MCF 10A (cell line): Measurements from ENCODE around the gene ABHD16A. TPM values are rescaled to one million over a fixed set of nuclear protein-coding genes. Genes with fewer than 3 reads are reported as not detected.
A peak's percentile ranks its signal among the peaks of the same experiment; 100 is the strongest.

Experiments
- BruUV-seq: library from RNA; stranded (reverse); fragments of 400-500 nt; replicated peaks from 2 replicates; lab custom pipeline; 2021; lab: Mats Ljungman, UMichigan
- CTCF ChIA-PET: fragments of 300-600 bp; sonication (Branson Sonifier 250); formaldehyde crosslinking; extraction: SDS; loops from one replicate; lab custom pipeline; 2021; ENCODE audit warnings: antibody characterized with exemption, inconsistent platforms; lab: Yijun Ruan, JAX
- POLR2A ChIA-PET: fragments of 300-600, 350-650 bp; sonication (Branson Sonifier 250); formaldehyde crosslinking; extraction: SDS; loops from one replicate; lab custom pipeline; 2020; ENCODE audit warnings: antibody characterized with exemption, inconsistent platforms; lab: Yijun Ruan, JAX
- DNase-seq: peaks from one replicate; pipeline ENCODE4 v3.0.0-alpha.2; 2018; ENCODE audit not compliant: unreplicated experiment
- H3K27ac Mint-ChIP-seq: one replicate; pipeline ENCODE4 v1.8.0; 2022; ENCODE audit warnings: mild to moderate bottlenecking, low read depth, mixed read lengths; ENCODE audit not compliant: unreplicated experiment
- H3K27me3 Mint-ChIP-seq: one replicate; pipeline ENCODE4 v1.8.0; 2022; ENCODE audit warnings: mixed read lengths; ENCODE audit not compliant: insufficient read depth, unreplicated experiment
- H3K36me3 Mint-ChIP-seq: one replicate; pipeline ENCODE4 v1.8.0; 2022; ENCODE audit warnings: mild to moderate bottlenecking, moderate library complexity, mixed read lengths; ENCODE audit not compliant: insufficient read depth, unreplicated experiment
- H3K4me1 Mint-ChIP-seq: one replicate; pipeline ENCODE4 v1.8.0; 2022; ENCODE audit warnings: mixed read lengths; ENCODE audit not compliant: insufficient read depth, unreplicated experiment
- H3K4me3 Mint-ChIP-seq: one replicate; pipeline ENCODE4 v1.8.0; 2022; ENCODE audit warnings: mild to moderate bottlenecking, moderate library complexity, mixed read lengths; ENCODE audit not compliant: unreplicated experiment
- H3K9me3 Mint-ChIP-seq: one replicate; pipeline ENCODE4 v1.8.0; 2022; ENCODE audit warnings: mixed read lengths; ENCODE audit not compliant: unreplicated experiment
- intact Hi-C: fragments of 100-400 bp; cut with micrococcal nuclease; formaldehyde crosslinking; loops from 2 replicates; pipeline ENCODE4 v1.14.1; 2022
- total RNA-seq: library from RNA; stranded (reverse); gene quantifications from 2 replicates; pipeline ENCODE4 v1.2.3, GENCODE V29; 2022
- TF ChIP-seq, protein P1 (sequence below): fragments of 200-600 bp; IDR thresholded peaks from one replicate; pipeline ENCODE4 v1.8.0; 2022; ENCODE audit warnings: antibody characterized with exemption, mild to moderate bottlenecking; ENCODE audit not compliant: unreplicated experiment

Gene ABHD16A
- total RNA-seq, 1 experiment from 2014 or later = 32.1 TPM

DNA sequence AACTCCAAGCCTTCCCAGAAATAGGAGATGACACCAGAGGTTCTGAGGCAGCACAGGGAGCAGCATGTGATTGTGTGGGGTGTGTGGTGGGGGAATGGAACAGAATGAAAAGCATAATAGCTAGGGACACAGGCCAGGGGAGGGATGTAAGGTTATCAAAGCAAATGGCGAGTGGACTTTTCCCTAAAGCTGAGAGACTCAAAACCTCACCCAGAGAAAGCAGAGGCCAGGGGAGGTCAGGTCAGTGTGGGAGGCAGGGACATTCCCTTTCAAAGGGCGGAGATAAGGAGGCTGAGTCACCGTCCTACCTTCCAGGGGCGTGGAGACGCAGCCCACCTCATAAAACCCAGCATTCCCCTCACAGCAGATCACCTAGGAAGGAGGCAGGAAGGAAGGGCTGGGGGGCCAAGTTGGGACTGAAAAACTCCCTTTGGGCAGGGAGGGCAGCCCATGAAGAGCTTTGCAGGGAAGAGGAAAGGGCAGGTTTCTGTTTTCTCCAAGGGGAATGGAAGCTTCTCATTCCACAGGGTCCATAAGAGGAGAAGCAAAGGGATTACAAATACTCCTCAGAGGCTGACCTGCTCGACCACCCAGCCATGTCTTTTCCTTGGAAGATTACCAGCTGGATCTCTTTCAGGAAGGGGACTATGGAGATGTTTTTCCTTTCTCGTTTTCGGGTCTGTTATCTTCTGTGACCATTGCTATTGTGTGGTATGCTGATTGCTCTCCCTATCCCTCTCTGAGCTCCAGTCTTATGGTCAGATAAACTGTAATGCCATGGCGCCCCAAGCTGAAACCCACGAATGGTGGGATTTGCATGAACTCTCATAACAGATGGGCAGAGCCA is 12.7 kb downstream of the ABHD16A start:
- no peaks in the 10 kb centered on the region for H3K27me3 Mint-ChIP-seq
- peaks cover 57% of the 10 kb centered on the region for H3K36me3 Mint-ChIP-seq
- H3K4me3 Mint-ChIP-seq = no peak overlapping the region
- no TSS peak for BruUV-seq
- peak overlapping the region; percentile 33 for H3K27ac Mint-ChIP-seq
- H3K9me3 Mint-ChIP-seq = no peaks in the 10 kb centered on the region
- intact Hi-C loops = no loop called here
- no peak for DNase-seq
- POLR2A ChIA-PET = interaction anchor here (0.6 to 3.4 kb wide), 5 partner anchors 9 to 1008 kb away, joined by 3 to 19 read pairs (median 4); partner anchors contain the start of genes ABHD16A and LY6G5C
- H3K4me1 Mint-ChIP-seq = peaks cover 6% of the 10 kb centered on the region
- TF ChIP-seq, protein P1, sequence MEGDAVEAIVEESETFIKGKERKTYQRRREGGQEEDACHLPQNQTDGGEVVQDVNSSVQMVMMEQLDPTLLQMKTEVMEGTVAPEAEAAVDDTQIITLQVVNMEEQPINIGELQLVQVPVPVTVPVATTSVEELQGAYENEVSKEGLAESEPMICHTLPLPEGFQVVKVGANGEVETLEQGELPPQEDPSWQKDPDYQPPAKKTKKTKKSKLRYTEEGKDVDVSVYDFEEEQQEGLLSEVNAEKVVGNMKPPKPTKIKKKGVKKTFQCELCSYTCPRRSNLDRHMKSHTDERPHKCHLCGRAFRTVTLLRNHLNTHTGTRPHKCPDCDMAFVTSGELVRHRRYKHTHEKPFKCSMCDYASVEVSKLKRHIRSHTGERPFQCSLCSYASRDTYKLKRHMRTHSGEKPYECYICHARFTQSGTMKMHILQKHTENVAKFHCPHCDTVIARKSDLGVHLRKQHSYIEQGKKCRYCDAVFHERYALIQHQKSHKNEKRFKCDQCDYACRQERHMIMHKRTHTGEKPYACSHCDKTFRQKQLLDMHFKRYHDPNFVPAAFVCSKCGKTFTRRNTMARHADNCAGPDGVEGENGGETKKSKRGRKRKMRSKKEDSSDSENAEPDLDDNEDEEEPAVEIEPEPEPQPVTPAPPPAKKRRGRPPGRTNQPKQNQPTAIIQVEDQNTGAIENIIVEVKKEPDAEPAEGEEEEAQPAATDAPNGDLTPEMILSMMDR = no peak
- CTCF ChIA-PET = interaction anchor here (0.5 to 2.2 kb wide), 9 partner anchors 9 to 1918 kb away, joined by 3 to 9 read pairs (median 3); partner anchors contain the start of genes ABHD16A and LY6G5C

DNA sequence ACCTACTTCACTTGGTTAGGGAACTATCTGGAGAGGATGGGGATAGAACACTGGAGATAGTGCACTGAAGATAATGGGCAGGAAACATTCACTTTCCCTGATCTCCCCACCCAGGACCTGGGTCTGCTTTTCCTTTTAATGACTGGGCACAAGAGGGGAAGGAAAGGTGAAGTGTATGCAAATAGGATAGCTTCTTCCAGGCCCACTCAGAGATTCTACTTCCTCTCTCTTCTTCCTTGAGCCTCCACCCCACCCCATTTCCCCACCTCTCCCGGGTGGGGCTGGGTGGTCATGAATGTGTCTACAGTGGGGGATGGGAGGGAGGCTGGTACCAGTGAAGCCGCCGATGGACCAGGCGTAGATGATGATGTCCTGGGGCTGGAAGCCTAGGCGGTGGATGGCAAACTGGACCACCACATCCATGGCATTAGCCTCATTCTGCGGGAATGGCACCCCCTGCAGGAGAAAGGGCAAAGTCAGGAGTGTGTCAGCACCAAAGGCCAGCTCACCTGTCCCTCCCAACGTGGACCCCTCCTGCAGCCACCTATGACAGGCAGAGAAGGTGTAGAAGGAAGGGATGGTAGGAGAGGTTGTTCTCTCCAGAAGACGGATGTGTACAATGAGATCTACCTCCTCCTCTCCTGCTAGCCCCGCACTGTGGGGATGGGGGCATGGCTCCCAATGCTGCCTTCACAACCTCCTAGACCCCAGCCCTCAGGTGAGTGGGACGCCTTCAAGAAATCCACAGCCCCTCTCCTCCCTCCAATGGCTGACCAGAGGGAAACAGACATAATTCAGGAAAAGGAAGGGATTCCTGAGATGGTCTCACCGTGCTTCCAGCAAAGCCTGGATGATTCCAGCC is 13.6 kb downstream of the ABHD16A start:
- CTCF ChIA-PET = interaction anchor here (0.9 to 2.2 kb wide), 3 partner anchors 8 to 22 kb away, joined by 3 to 9 read pairs (median 3); partner anchors contain the start of gene LY6G5C
- Mint-ChIP-seq H3K4me3 (no peak overlapping the region), H3K36me3 (peaks cover 54% of the 10 kb centered on the region), H3K27ac (no peak overlapping the region), H3K4me1 (peaks cover 6% of the 10 kb centered on the region), H3K9me3 (no peaks in the 10 kb centered on the region), H3K27me3 (no peaks in the 10 kb centered on the region)
- intact Hi-C loops = no loop called here
- POLR2A ChIA-PET = interaction anchor here (0.7 to 1.0 kb wide), 2 partner anchors 9 to 38 kb away, joined by 3 read pairs; partner anchors contain the start of gene LY6G5C
- BruUV-seq = no TSS peak
- TF ChIP-seq, protein P1 = no peak
- no peak for DNase-seq

DNA sequence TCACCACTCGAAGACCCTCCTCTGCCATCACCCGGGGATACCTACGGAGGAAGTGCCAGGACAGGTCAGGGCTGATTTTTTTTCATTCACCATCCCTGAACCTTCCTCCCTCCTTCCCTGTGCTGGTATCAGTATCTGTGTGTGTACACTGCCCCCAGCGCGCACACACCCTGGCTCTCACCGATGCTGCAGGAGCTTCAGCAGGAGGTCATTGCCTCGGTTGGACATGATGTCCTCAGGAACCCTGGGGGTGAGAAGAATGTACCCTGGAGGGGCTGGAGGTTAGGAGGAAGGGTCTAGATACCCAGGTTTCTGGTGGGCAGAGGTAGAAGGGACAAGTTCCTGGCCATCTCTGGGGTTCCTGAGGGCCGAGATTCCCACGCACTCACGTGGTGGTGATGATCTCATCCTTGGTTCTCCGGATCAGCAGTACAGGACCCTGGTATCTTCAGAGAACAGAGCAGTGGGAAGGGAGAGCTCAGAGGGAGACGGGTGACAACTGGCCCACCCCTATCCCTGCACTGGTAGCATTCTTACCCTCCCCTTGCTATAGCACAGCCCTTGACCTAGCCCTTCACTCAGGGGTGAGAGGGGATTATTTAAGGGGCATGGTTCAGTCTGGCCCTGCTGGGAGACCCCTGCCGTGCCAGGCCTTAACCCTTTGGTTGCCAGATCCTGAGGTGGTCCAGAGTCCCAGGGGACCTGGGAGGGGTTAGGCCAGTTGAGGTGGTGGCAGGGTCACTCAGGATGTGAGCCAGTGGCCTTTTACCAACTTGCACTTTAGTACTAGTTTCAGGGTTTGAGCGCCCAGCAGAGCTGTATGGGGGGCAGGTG is 15.0 kb downstream of the ABHD16A start:
- no peak for DNase-seq
- Mint-ChIP-seq H3K36me3 (peaks cover 42% of the 10 kb centered on the region), H3K9me3 (no peaks in the 10 kb centered on the region), H3K27me3 (no peaks in the 10 kb centered on the region), H3K27ac (no peak overlapping the region), H3K4me3 (no peak overlapping the region), H3K4me1 (peaks cover 6% of the 10 kb centered on the region)
- intact Hi-C loops = no loop called here
- ChIA-PET POLR2A (interaction anchor here (0.7 kb wide), 1 partner anchor 27 kb away, joined by 3 read pairs; no protein-coding TSS in a partner anchor), CTCF (interaction anchor here (0.6 to 0.7 kb wide), 4 partner anchors 145 to 287 kb away, joined by 3 to 4 read pairs (median 3); no protein-coding TSS in a partner anchor)
- TF ChIP-seq, protein P1 = no peak
- BruUV-seq = no TSS peak
